ENCODE results near the gene SLC4A1AP. TPM values are rescaled to one million over a fixed set of nuclear protein-coding genes. Genes with fewer than 3 reads are reported as not detected.

The SLC4A1AP gene
- total RNA-seq, 1 experiment from 2014 or later = 20.8 TPM

- no peak overlapping the region for H3K23ac ChIP-seq (ENCODE audit: insufficient read length, low read depth, low read length)
- Mint-ChIP-seq H3K4me3 (no peak overlapping the region), H3K4me1 (peaks cover 10 to 18% of the 10 kb centered on the region in 2 experiments), H3K27ac (no peak overlapping the region), H3K27me3 (ENCODE audit: low read depth) (peaks cover 1% of the 10 kb centered on the region; the same call in 1 of the 2 replicates), H3K36me3 (ENCODE audit: insufficient read depth in 1 of 3, low read depth in 3 of 3) (no peaks in the 10 kb centered on the region; a peak in 1 of 7 replicates), H3K9me3 (no peaks in the 10 kb centered on the region)
- no peak overlapping the region for H3T11ph ChIP-seq (ENCODE audit: low read length)
- no peak overlapping the region for H2BK120ac ChIP-seq (ENCODE audit: low read depth, low read length, poor library complexity, severe bottlenecking)
- no peak overlapping the region for H4K8ac ChIP-seq (replicated peaks; ENCODE audit: insufficient read length, low read depth, low read length)
- H3K79me2 ChIP-seq (ENCODE audit: insufficient read depth, low read length) = no peaks in the 10 kb centered on the region
- DNase-seq = no peak
- H3K4ac ChIP-seq (ENCODE audit: low read depth, low read length) = no peak overlapping the region
- no peak overlapping the region for H3K18ac ChIP-seq (ENCODE audit: insufficient read length, low read depth, low read length)
- H3K27ac ChIP-seq (ENCODE audit: insufficient read length, low read depth, low read length) = no peak overlapping the region
- no peak overlapping the region for H3K9ac ChIP-seq (ENCODE audit: extremely low read depth, insufficient read length, low read length)
- no peak overlapping the region for H3K56ac ChIP-seq (ENCODE audit: insufficient read length, low read depth, low read length)
- H3K79me1 ChIP-seq (ENCODE audit: insufficient read depth, low read depth, low read length, poor library complexity, severe bottlenecking) = no peaks in the 10 kb centered on the region
- H3K27me3 ChIP-seq (ENCODE audit: insufficient read depth, low read length) = no peaks in the 10 kb centered on the region
- no peak overlapping the region for H2BK20ac ChIP-seq (ENCODE audit: low read depth, low read length, poor library complexity, severe bottlenecking)
- H2BK12ac ChIP-seq (ENCODE audit: insufficient read length, low read depth, low read length) = no peak overlapping the region
- no peak overlapping the region for H2BK5ac ChIP-seq (ENCODE audit: insufficient read length, low read length)
- no peak for TF ChIP-seq CTCF (conservative IDR thresholded peaks at IDR 0.05)
- no peak overlapping the region for H3K4me2 ChIP-seq (ENCODE audit: insufficient read depth, insufficient read length, low read length)
- H2AK5ac ChIP-seq (ENCODE audit: insufficient read length, low read length) = no peak overlapping the region
- no peaks in the 10 kb centered on the region for H3K4me1 ChIP-seq (ENCODE audit: insufficient read depth, low read length)
- H4K91ac ChIP-seq (ENCODE audit: insufficient read length, low read depth, low read length) = no peak overlapping the region
- H4K20me1 ChIP-seq (ENCODE audit: control insufficient read depth, insufficient read depth, insufficient read length) = no peaks in the 10 kb centered on the region
- H2BK15ac ChIP-seq (ENCODE audit: low read depth, low read length) = no peak overlapping the region
- WGBS (ENCODE audit: extremely low coverage, insufficient read length, low lambda C conversion rate) = no CpG with 5 or more reads among the region's 7 CpGs
- H4K5ac ChIP-seq (ENCODE audit: insufficient read length, low read depth, low read length) = no peak overlapping the region
- H3K23me2 ChIP-seq (ENCODE audit: insufficient read length, low read depth, low read length, poor library complexity, severe bottlenecking) = no peaks in the 10 kb centered on the region
- H2AFZ ChIP-seq (ENCODE audit: low read length) = no peak overlapping the region
- no peak overlapping the region for H3K14ac ChIP-seq (ENCODE audit: insufficient read depth, low read length)
- H3K9me3 ChIP-seq (ENCODE audit: control insufficient read depth, low read depth, low read length) = no peaks in the 10 kb centered on the region
Measured at GRCh38 chr2:27708257-27708654, 44.6 kb downstream of the SLC4A1AP start.

Data from H9 (cell line).